GM18907 (cell line): ENCODE results near the gene INHBB.
"Not testable (repeated sequence)": the region's sequence is repeated elsewhere in the genome, so short reads cannot be mapped to it uniquely, and the experiment has no call there.

Source experiments
- ATAC-seq: cut with Tn5 transposase; IDR thresholded peaks from one replicate; pipeline ENCODE4 v1.9.1; 2021; ENCODE audit warnings: mild to moderate bottlenecking, moderate library complexity; ENCODE audit not compliant: unreplicated experiment

Gene INHBB

GRCh38 chr2:120316071-120316470 lies 29.9 kb upstream of the INHBB start:
- ATAC-seq = no peak

GRCh38 chr2:120316528-120317179 lies 29.3 kb upstream of the INHBB start:
- ATAC-seq = no peak

DNA sequence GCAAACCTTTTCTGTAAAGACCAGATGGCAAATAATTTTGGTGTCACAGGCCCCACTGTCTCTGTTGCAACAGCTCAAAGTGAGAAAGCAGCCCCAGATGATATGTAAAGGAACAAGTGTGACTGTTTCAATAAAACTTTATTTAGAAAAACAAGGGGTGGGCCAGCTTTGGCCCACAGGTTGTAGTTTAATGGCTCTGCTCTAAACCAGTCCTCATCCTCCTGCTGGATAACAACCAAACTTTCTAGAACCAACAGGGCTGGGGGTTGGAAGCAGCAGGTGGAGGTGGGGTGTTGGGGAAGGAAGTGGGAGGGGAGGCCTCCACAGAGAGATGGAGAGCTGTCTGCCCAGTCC lies 28.8 kb upstream of the INHBB start:
- no peak for ATAC-seq

DNA sequence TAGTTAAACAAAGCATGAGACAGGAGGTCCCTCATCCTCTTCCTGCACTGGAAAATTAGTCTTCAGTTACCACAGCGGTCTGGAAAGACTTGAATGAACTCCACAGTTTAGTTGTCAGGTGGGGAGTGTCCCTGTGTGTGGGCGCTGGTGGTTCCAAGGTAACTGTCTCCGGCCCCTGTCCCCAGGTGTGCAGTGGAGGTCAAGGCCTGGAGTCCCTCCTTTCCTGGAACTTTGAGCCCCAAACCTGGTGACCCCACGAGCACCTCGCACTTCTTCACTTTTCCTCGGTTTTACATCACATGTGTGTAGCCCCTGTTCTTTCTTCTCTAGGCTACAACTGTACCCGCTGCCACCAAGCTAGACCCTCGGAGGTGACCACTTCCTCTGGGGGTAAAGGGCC lies 28.0 kb upstream of the INHBB start:
- ATAC-seq = no peak

- no peak for ATAC-seq
Measured at GRCh38 chr2:120318626-120319025, 27.3 kb upstream of the INHBB start.

DNA sequence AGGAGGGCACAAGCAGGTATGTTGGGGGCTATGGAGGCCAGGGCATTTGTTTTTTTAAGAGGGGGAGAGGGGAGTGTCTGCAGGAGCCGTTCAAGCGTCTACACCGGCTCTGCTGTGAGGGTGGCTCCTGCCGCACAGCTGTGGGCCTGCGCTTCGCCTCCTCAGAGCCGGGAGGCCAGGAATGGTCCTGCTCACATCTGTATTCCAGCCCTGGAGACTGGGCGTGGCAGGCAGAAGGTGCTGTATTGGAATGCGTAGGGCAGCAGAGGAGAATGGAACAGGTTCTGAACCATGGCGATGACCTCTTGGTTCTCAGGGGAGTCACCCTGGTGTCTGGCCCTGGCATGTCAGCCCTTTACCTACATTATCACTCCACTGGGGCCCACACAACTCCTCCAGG lies 26.8 kb upstream of the INHBB start:
- ATAC-seq = no peak

GRCh38 chr2:120319686-120320317 lies 26.1 kb upstream of the INHBB start:
- ATAC-seq = no peak

DNA sequence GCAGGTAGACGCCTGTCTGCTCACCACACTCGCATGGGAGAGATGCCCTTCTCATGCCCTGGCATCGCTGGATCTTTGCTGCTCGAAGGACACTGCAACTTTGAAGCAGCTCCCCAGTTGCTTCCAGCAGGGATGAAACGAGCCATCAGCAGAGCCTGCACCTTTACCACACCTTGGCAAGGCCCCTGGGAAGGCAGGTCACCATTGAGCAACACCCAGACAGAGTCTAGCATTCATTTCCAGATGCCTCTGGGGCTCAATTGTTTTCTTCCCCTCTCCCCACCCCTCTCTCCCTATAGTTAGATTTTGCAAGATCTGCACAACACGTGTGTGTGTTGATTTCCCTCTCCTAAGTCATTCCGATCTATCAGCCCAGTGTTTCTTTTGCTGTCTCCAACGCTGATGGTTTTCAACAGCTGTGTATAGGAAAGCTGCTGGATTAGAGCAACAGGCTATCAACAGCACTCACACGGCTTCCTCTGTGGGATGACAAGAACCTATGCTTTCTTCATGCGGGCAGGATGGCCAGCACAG lies 25.6 kb upstream of the INHBB start:
- ATAC-seq = no peak

DNA sequence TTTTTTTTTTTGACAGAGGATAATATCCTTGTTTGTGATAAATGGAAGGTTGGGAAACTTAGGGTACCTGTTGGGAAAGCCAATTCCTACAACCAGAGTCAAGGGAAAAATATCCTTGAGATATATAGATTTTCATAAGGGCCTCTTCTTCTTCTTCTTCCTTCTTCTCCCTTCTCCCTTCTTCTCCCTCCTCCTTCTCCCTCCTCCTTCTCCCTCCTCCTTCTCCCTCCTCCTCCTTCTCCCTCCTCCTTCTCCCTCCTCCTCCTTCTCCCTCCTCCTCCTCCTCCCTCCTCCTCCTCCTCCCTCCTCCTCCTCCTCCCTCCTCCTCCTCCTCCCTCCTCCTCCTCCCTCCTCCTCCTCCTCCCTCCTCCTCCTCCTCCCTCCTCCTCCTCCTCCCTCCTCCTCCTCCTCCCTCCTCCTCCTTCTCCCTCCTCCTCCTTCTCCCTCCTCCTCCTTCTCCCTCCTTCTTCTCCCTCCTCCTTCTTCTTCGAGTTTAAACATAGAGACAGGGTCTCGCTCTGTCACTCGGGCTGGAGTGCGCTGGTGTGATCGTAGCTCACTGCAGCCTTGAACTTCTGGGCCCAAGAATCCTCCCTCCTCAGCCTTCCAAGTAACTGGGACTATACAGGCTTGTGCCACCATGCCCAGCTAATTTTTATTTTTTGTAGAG lies 24.9 kb upstream of the INHBB start:
- not testable (repeated sequence) for ATAC-seq

GRCh38 chr2:120321721-120322284 lies 24.1 kb upstream of the INHBB start:
- ATAC-seq = no peak

GRCh38 chr2:120322329-120322728 lies 23.6 kb upstream of the INHBB start:
- no peak for ATAC-seq

DNA sequence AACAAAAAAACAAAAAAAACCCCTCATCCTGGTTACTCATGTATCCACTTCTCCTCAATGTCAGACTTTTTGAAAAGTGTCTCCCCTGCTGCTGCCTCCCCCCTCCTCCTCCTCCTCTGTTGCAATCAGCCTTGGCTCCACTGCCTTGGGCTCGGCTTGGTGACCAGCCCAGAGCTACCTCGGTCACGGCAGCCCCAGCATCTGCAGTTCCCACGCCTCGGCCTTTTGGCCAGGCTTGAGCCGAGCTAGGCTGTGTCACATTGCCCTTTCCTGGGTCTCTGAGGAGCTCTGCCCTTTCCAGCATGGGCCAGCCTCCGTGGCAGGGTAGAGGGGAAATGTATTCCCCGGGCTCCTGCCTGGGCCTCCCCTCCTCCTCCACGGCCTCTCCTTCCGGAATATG lies 22.7 kb upstream of the INHBB start:
- ATAC-seq = no peak

- ATAC-seq = no peak
Measured at GRCh38 chr2:120323807-120324399, 22.0 kb upstream of the INHBB start.

DNA sequence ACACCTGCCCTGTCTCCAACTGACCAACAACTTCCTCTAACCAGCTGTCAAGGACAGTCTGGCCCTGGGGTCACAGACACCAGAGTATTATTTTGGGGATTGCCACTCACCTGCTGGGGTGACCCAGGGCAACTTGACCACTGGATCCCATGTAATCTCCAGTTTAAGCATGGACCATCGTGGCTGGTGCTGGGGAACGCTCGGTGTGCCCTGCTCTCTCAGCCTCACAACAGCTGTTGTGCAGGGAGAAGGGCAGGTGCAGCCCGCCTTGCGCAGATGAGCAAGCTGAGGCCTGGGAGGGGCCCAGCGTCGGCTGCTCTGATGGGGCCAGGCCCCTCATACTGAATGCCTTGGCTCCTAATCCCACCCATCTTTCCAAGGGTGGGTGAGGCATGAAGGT lies 21.0 kb upstream of the INHBB start:
- no peak for ATAC-seq

GRCh38 chr2:120326066-120326465 lies 19.9 kb upstream of the INHBB start:
- no peak for ATAC-seq

DNA sequence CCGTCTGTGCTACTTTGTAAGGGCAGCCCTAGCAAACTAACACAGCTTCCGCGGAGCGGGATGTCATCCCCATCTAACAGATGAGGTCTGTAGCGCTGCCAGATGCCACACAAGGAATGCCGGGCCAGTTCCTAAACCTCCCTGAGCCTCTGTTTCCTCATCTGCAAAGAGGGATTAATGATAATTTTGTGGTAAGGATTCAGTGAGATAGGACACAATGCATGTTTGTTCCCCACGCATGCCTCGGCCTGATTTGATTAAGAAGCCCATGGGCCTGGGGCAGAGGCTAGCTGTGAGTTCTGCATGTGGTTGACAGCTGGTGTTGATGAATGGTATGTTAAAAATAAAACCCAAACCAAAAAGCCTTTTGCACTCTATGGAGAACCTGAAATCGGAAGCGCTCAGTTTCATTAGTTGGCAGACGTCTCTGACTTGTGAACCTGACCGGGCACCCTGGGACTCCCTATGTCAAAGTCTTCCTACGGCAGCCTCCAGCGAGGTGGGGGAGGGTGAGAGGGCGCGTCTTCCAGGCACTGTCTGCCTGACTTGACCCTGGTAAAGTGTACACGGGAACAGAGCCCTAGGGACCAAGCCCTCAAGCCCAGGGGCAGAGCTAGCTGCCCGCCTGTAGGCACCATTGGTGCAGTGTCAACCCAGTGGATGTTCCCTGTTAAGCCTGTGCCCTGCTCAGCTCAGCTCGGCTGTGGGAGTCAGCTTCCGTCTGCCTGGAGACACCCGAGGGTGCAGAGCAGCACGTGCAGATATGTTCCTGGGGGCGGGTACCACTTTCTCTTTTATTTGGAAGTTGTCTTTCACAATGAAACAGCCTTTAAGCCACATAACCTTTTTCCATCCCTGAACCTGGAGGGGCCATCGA lies 14.8 kb upstream of the INHBB start:
- ATAC-seq = no peak

- ATAC-seq = no peak
Measured at GRCh38 chr2:120331903-120332302, 14.0 kb upstream of the INHBB start.

GRCh38 chr2:120332384-120332783 lies 13.6 kb upstream of the INHBB start:
- no peak for ATAC-seq

DNA sequence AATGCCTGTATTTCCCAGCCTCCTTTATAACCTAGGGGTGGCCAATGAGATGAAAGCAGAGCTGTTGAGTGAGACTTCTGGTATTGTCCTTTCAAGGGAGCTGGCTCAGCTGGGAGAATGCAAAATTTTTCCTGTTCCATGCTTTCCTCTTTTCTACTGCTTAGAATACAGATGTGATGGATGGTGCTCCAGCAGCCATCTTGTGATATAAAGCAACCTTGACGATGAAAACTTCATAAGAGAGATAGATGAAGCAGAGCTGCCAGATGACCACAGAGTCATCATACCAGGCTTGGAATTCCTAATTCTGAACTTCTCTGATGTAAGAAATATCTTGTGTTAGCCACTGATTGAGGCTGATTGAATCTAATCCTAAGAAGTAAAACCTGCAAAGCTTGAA lies 11.9 kb upstream of the INHBB start:
- no peak for ATAC-seq

- ATAC-seq = no peak
Measured at GRCh38 chr2:120336749-120337148, 9.2 kb upstream of the INHBB start.

GRCh38 chr2:120338015-120338414 lies 7.9 kb upstream of the INHBB start:
- ATAC-seq = no peak
